ENCODE data around the gene GPR22. TPM values are rescaled to one million over a fixed set of nuclear protein-coding genes. Genes with fewer than 3 reads are reported as not detected.

Gene GPR22
- total and polyA plus RNA-seq, 9 donors: not detected

DNA sequence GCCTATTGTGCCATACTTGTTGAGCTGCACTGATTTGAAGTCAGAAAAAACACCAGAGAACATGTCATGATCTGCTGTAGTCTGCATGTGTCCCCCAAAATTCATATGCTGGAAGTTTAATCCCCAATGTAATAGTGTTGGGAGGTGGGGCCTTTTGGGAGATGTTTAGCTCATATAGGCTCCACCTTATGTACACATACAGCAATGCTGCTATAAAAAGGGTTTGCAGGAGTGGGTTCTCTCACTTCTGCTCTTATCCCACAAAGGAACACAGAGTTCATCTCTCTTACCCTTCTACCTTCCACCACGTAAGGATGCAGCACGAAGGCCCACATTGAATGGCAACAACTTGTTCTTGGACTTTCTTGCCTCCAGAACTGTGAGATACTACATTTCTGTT, 23.0 kb downstream of the GPR22 start:
- 97 to 99% (median 97%) methylated on average over 2 of the region's 2 CpGs for WGBS, 3 donors

DNA sequence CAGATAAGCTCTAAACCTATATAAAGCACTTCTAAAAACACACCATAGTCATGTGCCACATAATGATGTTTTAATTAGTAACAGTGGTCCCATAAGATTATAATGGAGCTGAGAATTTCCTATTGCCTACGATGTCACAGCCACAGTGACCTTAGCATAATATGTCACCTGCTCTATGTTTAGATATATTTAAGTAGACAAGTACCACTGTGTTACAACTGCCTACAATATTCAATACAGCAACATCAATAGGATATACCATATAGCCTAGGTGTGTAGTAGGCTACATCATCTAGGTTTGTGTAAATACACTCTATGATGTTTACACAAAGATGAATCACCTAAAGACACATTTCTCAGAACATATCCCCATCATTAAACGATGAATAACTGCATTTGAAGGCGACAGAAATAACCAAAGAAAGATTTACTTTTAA, 24.5 kb downstream of the GPR22 start:
- H3K36me3 ChIP-seq: no peaks in the 10 kb centered on the region
- intact Hi-C loops (cut with DNase I): no loop called here
- H3K9me3 ChIP-seq: no peaks in the 10 kb centered on the region
- H3K4me3 ChIP-seq: no peak overlapping the region
- TF ChIP-seq, protein P1, sequence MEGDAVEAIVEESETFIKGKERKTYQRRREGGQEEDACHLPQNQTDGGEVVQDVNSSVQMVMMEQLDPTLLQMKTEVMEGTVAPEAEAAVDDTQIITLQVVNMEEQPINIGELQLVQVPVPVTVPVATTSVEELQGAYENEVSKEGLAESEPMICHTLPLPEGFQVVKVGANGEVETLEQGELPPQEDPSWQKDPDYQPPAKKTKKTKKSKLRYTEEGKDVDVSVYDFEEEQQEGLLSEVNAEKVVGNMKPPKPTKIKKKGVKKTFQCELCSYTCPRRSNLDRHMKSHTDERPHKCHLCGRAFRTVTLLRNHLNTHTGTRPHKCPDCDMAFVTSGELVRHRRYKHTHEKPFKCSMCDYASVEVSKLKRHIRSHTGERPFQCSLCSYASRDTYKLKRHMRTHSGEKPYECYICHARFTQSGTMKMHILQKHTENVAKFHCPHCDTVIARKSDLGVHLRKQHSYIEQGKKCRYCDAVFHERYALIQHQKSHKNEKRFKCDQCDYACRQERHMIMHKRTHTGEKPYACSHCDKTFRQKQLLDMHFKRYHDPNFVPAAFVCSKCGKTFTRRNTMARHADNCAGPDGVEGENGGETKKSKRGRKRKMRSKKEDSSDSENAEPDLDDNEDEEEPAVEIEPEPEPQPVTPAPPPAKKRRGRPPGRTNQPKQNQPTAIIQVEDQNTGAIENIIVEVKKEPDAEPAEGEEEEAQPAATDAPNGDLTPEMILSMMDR (IDR thresholded peaks at IDR 0.05): no peak
- TF ChIP-seq EP300 (IDR thresholded peaks at IDR 0.05) (no peak), POLR2A (IDR thresholded peaks at IDR 0.05) (no peak)
- DNase-seq: no peak
- WGBS, 3 donors: 87 to 94% (median 89%) methylated on average over 3 of the region's 3 CpGs
- H3K27ac ChIP-seq: no peak overlapping the region
- no peaks in the 10 kb centered on the region for H3K27me3 ChIP-seq
- no peaks in the 10 kb centered on the region for H3K4me1 ChIP-seq (ENCODE audit: insufficient read depth)

More for the DNA sequence above, 23.0 kb downstream of the GPR22 start:
- TF ChIP-seq EP300 (IDR thresholded peaks at IDR 0.05): no peak
- TF ChIP-seq, protein P1 (IDR thresholded peaks at IDR 0.05): no peak
- H3K4me3 ChIP-seq: no peak overlapping the region
- intact Hi-C loops (cut with DNase I): no loop called here
- DNase-seq: no peak
- H3K9me3 ChIP-seq: no peaks in the 10 kb centered on the region
- no peaks in the 10 kb centered on the region for H3K27me3 ChIP-seq
- H3K4me1 ChIP-seq (ENCODE audit: insufficient read depth): no peaks in the 10 kb centered on the region
- no peaks in the 10 kb centered on the region for H3K36me3 ChIP-seq
- H3K27ac ChIP-seq: no peak overlapping the region

DNA sequence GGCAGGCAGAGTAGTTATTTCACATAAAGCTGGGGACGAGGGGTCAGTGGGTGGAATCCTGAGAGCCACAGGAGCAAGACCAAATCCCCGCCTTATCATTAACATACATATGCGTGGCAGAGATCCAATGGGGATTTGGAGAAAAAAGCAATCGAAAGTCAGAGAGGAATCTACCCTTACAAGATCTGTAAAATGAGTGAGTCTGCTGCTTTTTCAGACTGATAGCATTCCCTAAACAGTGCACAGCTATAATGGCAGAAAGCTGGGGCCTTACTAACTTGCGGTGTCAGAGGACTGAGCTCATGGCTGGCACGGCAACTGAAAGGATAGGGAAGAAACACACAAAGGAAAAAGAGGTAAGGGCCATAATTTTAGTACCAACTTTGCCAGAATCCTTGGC, 25.0 kb downstream of the GPR22 start:
- Histone ChIP-seq H3K27ac (no peak overlapping the region), H3K4me3 (no peak overlapping the region), H3K9me3 (no peaks in the 10 kb centered on the region), H3K36me3 (no peaks in the 10 kb centered on the region), H3K27me3 (no peaks in the 10 kb centered on the region), H3K4me1 (ENCODE audit: insufficient read depth) (no peaks in the 10 kb centered on the region)
- intact Hi-C loops (cut with DNase I): no loop called here
- no peak for DNase-seq
- 93 to 96% (median 94%) methylated on average over 6 of the region's 6 CpGs for WGBS, 3 donors
- TF ChIP-seq EP300 (IDR thresholded peaks at IDR 0.05) (no peak), POLR2A (IDR thresholded peaks at IDR 0.05) (no peak)
- TF ChIP-seq, protein P1 (IDR thresholded peaks at IDR 0.05): no peak

DNA sequence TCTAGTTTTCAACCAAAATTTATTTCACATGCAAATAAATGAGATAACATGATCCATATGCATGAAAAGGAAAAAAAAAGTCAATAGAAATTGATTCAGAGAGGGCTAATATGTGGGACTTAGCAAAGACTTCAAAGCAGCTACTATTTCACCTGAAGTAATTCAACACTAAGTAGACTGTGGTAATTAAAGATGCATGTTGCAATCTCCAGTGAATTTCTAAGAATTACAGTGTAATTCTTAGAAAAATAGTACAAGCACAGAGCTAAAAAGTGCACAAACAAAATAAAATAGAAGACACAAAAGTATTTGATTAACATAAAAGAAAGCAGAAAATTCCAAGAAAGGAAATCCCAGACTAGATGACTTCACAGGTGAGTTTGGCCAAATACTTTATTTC, 25.7 kb downstream of the GPR22 start:
- Histone ChIP-seq H3K4me3 (no peak overlapping the region), H3K9me3 (no peaks in the 10 kb centered on the region), H3K4me1 (ENCODE audit: insufficient read depth) (no peaks in the 10 kb centered on the region), H3K27me3 (no peaks in the 10 kb centered on the region), H3K36me3 (no peaks in the 10 kb centered on the region), H3K27ac (no peak overlapping the region)
- TF ChIP-seq, protein P1 (IDR thresholded peaks at IDR 0.05): no peak
- no peak for TF ChIP-seq EP300 (IDR thresholded peaks at IDR 0.05)
- TF ChIP-seq POLR2A (IDR thresholded peaks at IDR 0.05): no peak
- no peak for DNase-seq
- intact Hi-C loops (cut with DNase I): no loop called here

DNA sequence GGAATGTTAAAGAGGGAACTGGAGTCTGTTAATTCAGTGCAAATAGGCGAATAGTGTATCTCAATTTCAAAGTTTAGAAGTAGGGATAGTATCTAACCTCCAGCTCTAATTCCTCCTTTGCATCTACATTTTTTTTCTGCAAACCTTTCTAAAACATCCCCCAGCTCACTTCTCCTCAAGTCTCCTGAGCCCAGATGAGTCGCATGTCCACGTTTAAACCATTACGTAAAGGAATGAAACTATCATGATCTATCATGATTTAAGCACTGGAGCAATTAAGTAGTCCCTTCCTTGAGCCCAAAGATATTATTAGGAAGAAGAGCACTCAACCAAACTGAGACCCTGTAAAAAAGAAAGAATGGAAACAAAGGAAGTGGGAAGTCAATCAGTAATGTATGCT, 29.9 kb downstream of the GPR22 start:
- Histone ChIP-seq H3K36me3 (no peaks in the 10 kb centered on the region), H3K27ac (no peak overlapping the region), H3K27me3 (no peaks in the 10 kb centered on the region), H3K4me1 (ENCODE audit: insufficient read depth) (no peaks in the 10 kb centered on the region), H3K4me3 (no peak overlapping the region), H3K9me3 (no peaks in the 10 kb centered on the region)
- TF ChIP-seq POLR2A (IDR thresholded peaks at IDR 0.05) (no peak), EP300 (IDR thresholded peaks at IDR 0.05) (no peak)
- TF ChIP-seq, protein P1 (IDR thresholded peaks at IDR 0.05): no peak
- WGBS, 3 donors: 88 to 92% (median 88%) methylated on average over 4 of the region's 4 CpGs
- DNase-seq: no peak
- intact Hi-C loops (cut with DNase I): no loop called here
